Karpas-422 (cell line): ENCODE measurements around the gene INPP4A. TPM values are rescaled to one million over a fixed set of nuclear protein-coding genes. Genes with fewer than 3 reads are reported as not detected.

Experiments used
- DNase-seq: peaks from one replicate; pipeline ENCODE4 v3.0.0-alpha.2; 2015
- H2AFZ ChIP-seq: fragments of 200-600 bp; sonication (generic); 2 replicates; pipeline ENCODE4 v1.6.1; 2014; ENCODE audit warnings: antibody characterized with exemption, low read length, mixed read lengths
- H3K27ac ChIP-seq: fragments of 200-600 bp; sonication (generic); 2 replicates; pipeline ENCODE4 v1.5.1; 2014; ENCODE audit warnings: mild to moderate bottlenecking, low read length, moderate library complexity
- H3K27me3 ChIP-seq: fragments of 200-600 bp; sonication (generic); 2 replicates; pipeline ENCODE4 v1.6.1; 2014; ENCODE audit warnings: low read length, mixed read lengths
- H3K36me3 ChIP-seq: fragments of 200-600 bp; sonication (generic); 2 replicates; pipeline ENCODE4 v1.6.1; 2014; ENCODE audit warnings: low read length, mixed read lengths; ENCODE audit not compliant: insufficient read depth
- H3K4me1 ChIP-seq: fragments of 200-600 bp; sonication (generic); 2 replicates; pipeline ENCODE4 v1.6.1; 2014; ENCODE audit warnings: mild to moderate bottlenecking, low read length, mixed read lengths
- H3K4me2 ChIP-seq: fragments of 200-600 bp; sonication (generic); 2 replicates; pipeline ENCODE4 v1.6.1; 2014; ENCODE audit warnings: low read length, low read depth, mild to moderate bottlenecking; ENCODE audit not compliant: poor library complexity, severe bottlenecking
- H3K4me3 ChIP-seq: fragments of 200-600 bp; sonication (generic); 2 replicates; pipeline ENCODE4 v1.5.1; 2014; ENCODE audit warnings: mild to moderate bottlenecking, antibody characterized with exemption, low read length, mixed read lengths
- H3K79me2 ChIP-seq: fragments of 200-600 bp; sonication (generic); 2 replicates; pipeline ENCODE4 v1.6.1; 2014; ENCODE audit warnings: mild to moderate bottlenecking, low read length, mixed read lengths
- H3K9ac ChIP-seq: fragments of 200-600 bp; sonication (generic); 2 replicates; pipeline ENCODE4 v1.6.0; 2014; ENCODE audit warnings: low read length
- H3K9me2 ChIP-seq: fragments of 200-600 bp; sonication (generic), shearing (Covaris generic); replicated peaks from 2 replicates; pipeline ENCODE4 v1.6.0; 2014; ENCODE audit warnings: mild to moderate bottlenecking, low read length, moderate library complexity; ENCODE audit not compliant: insufficient read depth
- H3K9me3 ChIP-seq: fragments of 300-700, 200-600 bp; sonication (generic); 2 replicates; pipeline ENCODE4 v1.6.1; 2014; ENCODE audit warnings: low read length, mixed read lengths
- H4K20me1 ChIP-seq: fragments of 200-600 bp; sonication (generic); 2 replicates; pipeline ENCODE4 v1.6.1; 2014; ENCODE audit warnings: mild to moderate bottlenecking, antibody characterized with exemption, low read length, low read depth; ENCODE audit not compliant: insufficient read depth
- total RNA-seq: library from RNA; depleted of rRNA; stranded (reverse); fragments of >200 nt; shearing (Covaris generic); gene quantifications from 2 replicates; pipeline ENCODE4 v1.2.3, GENCODE V29; 2014; ENCODE audit warnings: low replicate concordance

INPP4A gene
- total RNA-seq, 1 experiment from 2014 or later: 5.3 TPM

- Histone ChIP-seq H2AFZ (no peak overlapping the region), H3K9me2 (no peaks in the 10 kb centered on the region), H3K36me3 (peaks cover 16% of the 10 kb centered on the region; the same call in 1 of the 2 replicates), H3K79me2 (peaks cover 69% of the 10 kb centered on the region), H3K4me2 (peak overlapping the region; percentile 75), H3K4me3 (peak overlapping the region; percentile 98), H3K27me3 (no peaks in the 10 kb centered on the region), H4K20me1 (peaks cover 7% of the 10 kb centered on the region; the same call in 1 of the 2 replicates), H3K27ac (0 out of 2 replicates have a peak overlapping the region, but pooled peaks have one; percentile 67), H3K4me1 (peaks cover 34% of the 10 kb centered on the region), H3K9me3 (no peaks in the 10 kb centered on the region), H3K9ac (peak overlapping the region; percentile 96)
- DNase-seq: peak; percentile 43
These were observed 162.4 kb downstream of the INPP4A start for GRCh38 chr2:98607104-98607503.

- Histone ChIP-seq H3K27ac (peak overlapping the region; percentile 67), H3K36me3 (peaks cover 19% of the 10 kb centered on the region; the same call in 1 of the 2 replicates), H3K4me1 (peaks cover 34% of the 10 kb centered on the region), H3K9ac (peak overlapping the region; percentile 96), H4K20me1 (peaks cover 7% of the 10 kb centered on the region; the same call in 1 of the 2 replicates), H3K4me2 (peak overlapping the region; percentile 75), H3K79me2 (peaks cover 69% of the 10 kb centered on the region), H3K27me3 (no peaks in the 10 kb centered on the region), H3K4me3 (peak overlapping the region; percentile 98), H3K9me3 (no peaks in the 10 kb centered on the region), H3K9me2 (no peaks in the 10 kb centered on the region), H2AFZ (peak overlapping the region; percentile 91; the same call in 1 of the 2 replicates)
- no peak for DNase-seq
These were observed 163.1 kb downstream of the INPP4A start for GRCh38 chr2:98607741-98608115.

GRCh38 chr2:98608116-98608961 lies 163.7 kb downstream of the INPP4A start, which contains the start of the genes COA5 and UNC50:
COA5 (minus strand) TSS chr2:98608512; CDS start chr2:98608405, 107 bp downstream.
UNC50 (plus strand) TSS chr2:98608589; CDS start chr2:98609760, 1,171 bp downstream.
- Histone ChIP-seq H3K27ac (peak within 1 kb of the TSS; percentile 67), H2AFZ (peak within 1 kb of the TSS; percentile 91), H3K36me3 (peaks cover 22% of the 10 kb centered on the region; the same call in 1 of the 2 replicates), H3K9me2 (no peaks in the 10 kb centered on the region), H3K4me2 (peak within 1 kb of the TSS; percentile 75), H3K27me3 (no peaks in the 10 kb centered on the region), H4K20me1 (peaks cover 7% of the 10 kb centered on the region; the same call in 1 of the 2 replicates), H3K9ac (peak within 1 kb of the TSS; percentile 96), H3K79me2 (peaks cover 69% of the 10 kb centered on the region), H3K9me3 (no peaks in the 10 kb centered on the region), H3K4me3 (peak within 1 kb of the TSS; percentile 98), H3K4me1 (peaks cover 34% of the 10 kb centered on the region)
- DNase-seq: peak; percentile 96

GRCh38 chr2:98608962-98609604 lies 164.4 kb downstream of the INPP4A start:
- H3K36me3 ChIP-seq: peaks cover 24% of the 10 kb centered on the region; the same call in 1 of the 2 replicates
- H3K4me2 ChIP-seq: peak overlapping the region; percentile 75
- H3K9me2 ChIP-seq: no peaks in the 10 kb centered on the region
- H3K4me1 ChIP-seq: peaks cover 34% of the 10 kb centered on the region
- peaks cover 69% of the 10 kb centered on the region for H3K79me2 ChIP-seq
- H3K4me3 ChIP-seq: peak overlapping the region; percentile 98
- peak overlapping the region; percentile 43; the same call in 1 of the 2 replicates for H3K27ac ChIP-seq
- H4K20me1 ChIP-seq: peaks cover 7% of the 10 kb centered on the region; the same call in 1 of the 2 replicates
- H3K9ac ChIP-seq: peak overlapping the region; percentile 96
- H3K9me3 ChIP-seq: no peaks in the 10 kb centered on the region
- peak; percentile 51 for DNase-seq
- H3K27me3 ChIP-seq: no peaks in the 10 kb centered on the region
- peak overlapping the region; percentile 90 for H2AFZ ChIP-seq

GRCh38 chr2:98614024-98614739 lies 169.5 kb downstream of the INPP4A start:
- peaks cover 49% of the 10 kb centered on the region; the same call in 1 of the 2 replicates for H3K36me3 ChIP-seq
- no peak overlapping the region for H2AFZ ChIP-seq
- H3K27me3 ChIP-seq: no peaks in the 10 kb centered on the region
- H3K9me3 ChIP-seq: no peaks in the 10 kb centered on the region
- H3K9me2 ChIP-seq: no peaks in the 10 kb centered on the region
- H3K79me2 ChIP-seq: peaks cover 22% of the 10 kb centered on the region
- H3K4me1 ChIP-seq: peaks cover 16% of the 10 kb centered on the region
- no peak overlapping the region for H3K9ac ChIP-seq
- H3K4me2 ChIP-seq: no peak overlapping the region
- H3K4me3 ChIP-seq: no peak overlapping the region
- no peak for DNase-seq
- no peak overlapping the region for H3K27ac ChIP-seq
- H4K20me1 ChIP-seq: no peaks in the 10 kb centered on the region

GRCh38 chr2:98615481-98615880 lies 170.8 kb downstream of the INPP4A start:
- Histone ChIP-seq H3K4me2 (no peak overlapping the region), H2AFZ (no peak overlapping the region), H3K36me3 (peaks cover 44% of the 10 kb centered on the region; the same call in 1 of the 2 replicates), H3K27ac (no peak overlapping the region), H4K20me1 (no peaks in the 10 kb centered on the region), H3K27me3 (no peaks in the 10 kb centered on the region), H3K79me2 (peaks cover 9% of the 10 kb centered on the region), H3K9ac (no peak overlapping the region), H3K9me3 (no peaks in the 10 kb centered on the region), H3K9me2 (no peaks in the 10 kb centered on the region), H3K4me3 (no peak overlapping the region), H3K4me1 (peaks cover 3% of the 10 kb centered on the region)
- no peak for DNase-seq

GRCh38 chr2:98617149-98617548 lies 172.5 kb downstream of the INPP4A start:
- H3K27ac ChIP-seq: no peak overlapping the region

More at GRCh38 chr2:98617149-98617548, 172.5 kb downstream of the INPP4A start:
- Histone ChIP-seq H3K4me2 (no peak overlapping the region), H3K9ac (no peak overlapping the region), H3K9me2 (no peaks in the 10 kb centered on the region), H3K4me1 (peaks cover 5% of the 10 kb centered on the region), H4K20me1 (no peaks in the 10 kb centered on the region), H3K4me3 (no peak overlapping the region), H3K9me3 (no peaks in the 10 kb centered on the region), H3K79me2 (no peaks in the 10 kb centered on the region), H3K27me3 (no peaks in the 10 kb centered on the region), H3K36me3 (peaks cover 32% of the 10 kb centered on the region; the same call in 1 of the 2 replicates), H2AFZ (no peak overlapping the region)
- no peak for DNase-seq
